Cerebellar nuclear complex (tissue), 1 donor: ENCODE data around the gene ACTMAP.
A peak's percentile ranks its signal among the peaks of the same experiment; 100 is the strongest.
"Not testable (repeated sequence)": the region's sequence is repeated elsewhere in the genome, so short reads cannot be mapped to it uniquely, and the experiment has no call there.

Experiments used
- DNase-seq, 2 experiments: peaks; one replicate each; lab custom pipeline; 2025; lab: John Stamatoyannopoulos, UW

Gene ACTMAP

DNA sequence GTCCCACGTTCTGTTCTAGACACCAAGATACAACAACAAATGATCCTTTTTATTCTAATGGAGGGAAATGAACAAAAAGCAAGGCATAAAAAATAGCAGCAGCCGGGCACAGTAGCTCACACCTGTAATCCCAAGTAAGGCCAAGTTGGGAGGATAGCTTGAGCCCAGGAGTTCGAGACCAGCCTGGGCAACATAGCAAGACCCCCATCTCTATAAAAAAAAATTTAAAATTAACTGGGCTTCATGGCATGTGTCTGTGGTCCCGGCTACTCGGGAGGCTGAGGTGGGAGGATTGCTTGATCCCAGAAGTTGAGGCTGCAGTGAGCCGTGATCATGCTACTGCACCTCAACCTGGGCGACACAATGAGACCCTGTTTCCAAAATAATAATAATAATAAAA, 26.1 kb upstream of the ACTMAP start:
- DNase-seq: no peak

DNA sequence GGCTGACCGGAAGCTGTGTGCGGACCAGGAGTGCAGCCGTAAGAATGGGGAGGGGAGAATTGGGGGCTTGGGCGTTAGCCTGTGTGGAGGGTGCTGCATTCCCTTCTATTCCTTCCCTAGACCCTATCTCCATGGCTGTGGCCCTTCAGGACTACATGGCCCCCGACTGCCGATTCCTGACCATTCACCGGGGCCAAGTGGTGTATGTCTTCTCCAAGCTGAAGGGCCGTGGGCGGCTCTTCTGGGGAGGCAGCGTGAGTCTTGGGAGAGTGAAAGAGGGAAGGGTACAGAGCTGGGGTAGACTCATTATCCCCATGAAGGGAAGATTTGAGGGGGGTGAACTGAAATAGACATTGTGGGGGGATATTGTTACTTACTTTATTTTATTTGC, 25.4 kb upstream of the ACTMAP start:
- no peak for DNase-seq

DNA sequence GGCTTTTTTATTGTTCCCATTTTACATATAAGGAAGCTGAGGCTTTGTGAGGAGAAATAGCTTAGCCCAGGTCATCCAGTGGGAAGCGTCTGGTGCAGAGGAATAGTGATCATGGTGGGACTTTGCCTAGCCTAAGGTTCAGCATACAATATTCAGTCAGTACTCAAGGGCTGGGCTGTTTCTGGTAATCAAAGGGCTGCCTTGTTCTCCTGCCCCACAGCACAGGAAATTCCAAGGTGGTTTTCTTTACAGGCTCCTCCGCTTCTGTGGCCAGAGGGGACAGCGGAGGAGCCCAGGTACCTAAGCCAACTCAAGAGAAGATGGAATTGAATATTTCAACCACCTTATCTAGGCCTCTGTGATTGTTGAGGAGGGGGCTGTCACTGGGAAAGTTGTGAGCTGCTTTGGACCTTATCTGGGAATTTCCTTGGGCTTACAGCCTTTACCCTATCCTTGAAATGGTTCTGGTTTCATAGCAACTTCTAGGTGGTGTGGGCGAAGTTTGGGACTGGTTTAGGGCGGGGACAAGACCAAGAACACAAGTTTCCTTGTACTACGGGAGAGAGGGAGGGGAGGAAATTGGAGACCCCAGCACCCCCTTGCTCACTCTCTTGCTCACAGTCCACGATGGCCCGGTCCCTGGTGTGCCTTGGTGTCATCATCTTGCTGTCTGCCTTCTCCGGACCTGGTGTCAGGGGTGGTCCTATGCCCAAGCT, 24.8 kb upstream of the ACTMAP start, which contains the start of gene MIA:
MIA (plus strand) TSS at position 606 of the 716 bp plus-strand sequence; CDS start at position 628, 22 bp downstream.
- DNase-seq: no peak

DNA sequence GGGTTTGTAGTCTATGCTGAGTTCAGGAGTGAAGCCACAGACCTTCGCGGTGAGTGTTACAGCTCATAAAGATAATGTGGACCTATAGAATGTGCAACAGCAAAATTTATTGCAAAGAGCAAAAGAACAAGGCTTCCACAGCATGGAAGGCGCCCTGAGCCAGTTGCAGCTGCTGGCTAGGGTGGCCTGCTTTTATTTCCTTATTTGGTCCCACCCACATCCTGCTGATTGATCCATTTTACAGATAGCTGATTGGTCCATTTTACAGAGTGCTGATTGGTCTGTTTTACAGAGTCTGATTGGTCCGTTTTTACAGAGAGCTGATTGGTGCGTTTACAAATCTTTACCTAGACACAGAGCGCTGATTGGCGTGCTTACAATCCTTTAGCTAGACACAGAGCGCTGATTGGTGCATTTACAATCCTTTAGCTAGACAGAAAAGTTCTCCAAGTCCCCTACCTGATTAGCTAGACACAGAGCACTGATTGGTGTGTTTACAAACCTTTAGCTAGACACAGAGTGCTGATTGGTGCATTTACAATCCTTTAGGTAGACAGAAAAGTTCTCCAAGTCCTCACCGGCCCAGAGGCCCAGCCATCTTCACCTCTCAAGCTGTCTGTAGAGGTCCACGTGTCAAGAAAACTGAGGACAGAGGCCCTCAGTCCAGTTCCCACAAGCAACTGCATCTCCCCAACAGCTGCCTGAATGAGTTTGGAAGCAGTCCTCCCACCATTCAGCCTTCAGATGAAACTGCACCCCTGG, 21.0 kb upstream of the ACTMAP start:
- DNase-seq: not testable (repeated sequence)

DNA sequence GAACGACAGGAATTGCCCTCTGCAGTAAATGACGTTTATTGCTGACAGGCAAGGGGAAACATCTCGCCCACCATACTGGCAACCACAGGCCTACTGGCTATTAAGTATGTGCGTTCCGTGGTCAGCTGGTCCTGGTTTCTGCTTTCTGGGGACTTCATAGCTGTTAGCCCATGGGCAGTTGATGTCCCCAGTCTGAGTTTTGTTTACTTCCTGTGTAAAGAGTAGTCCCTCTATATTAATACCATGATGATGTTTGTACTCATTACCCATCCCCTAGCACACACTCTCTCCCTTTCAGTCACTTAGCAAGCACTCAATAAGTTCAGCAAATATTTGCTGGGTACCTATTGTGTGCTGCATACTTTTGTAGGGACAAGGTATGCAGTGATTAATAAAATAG, 18.6 kb upstream of the ACTMAP start:
- DNase-seq: no peak

DNA sequence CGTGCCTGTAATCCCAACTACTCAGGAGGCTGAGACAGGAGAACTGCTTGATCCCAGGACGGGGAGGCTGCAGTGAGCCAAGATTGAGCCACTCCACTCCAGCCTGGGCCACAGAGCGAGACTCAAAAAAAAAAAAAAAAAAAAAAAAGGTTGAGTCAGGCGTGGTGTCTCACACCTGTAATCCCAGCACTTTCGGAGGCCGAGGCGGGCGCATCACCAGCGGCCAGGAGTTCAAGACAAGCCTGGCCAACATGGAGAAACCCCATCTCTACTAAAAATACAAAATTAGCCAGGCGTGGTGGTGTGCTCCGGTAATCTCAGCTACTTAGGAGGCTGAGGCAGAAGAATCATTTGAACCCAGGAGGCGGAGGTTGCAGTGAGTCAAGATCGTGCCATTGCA, 16.1 kb upstream of the ACTMAP start:
- not testable (repeated sequence) for DNase-seq

DNA sequence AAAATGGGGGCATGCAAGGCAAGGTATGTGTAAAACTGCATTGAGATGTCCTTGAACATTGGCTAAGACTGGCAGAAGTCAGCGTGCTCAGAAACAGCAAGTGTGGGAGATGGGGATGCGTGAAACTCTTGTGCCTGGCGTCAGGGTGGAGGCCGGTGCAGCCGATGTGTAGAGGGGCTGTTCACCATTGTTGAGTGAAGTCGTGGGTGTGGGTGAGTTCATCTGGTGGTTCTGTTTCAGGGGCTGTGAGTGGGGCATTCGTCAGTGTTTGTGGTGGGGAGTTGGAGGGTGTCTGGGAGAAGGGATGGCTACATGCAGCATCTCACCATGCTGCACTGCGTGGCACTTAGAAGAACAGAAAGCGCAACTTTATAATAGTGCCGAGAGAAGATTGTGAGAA, 13.7 kb upstream of the ACTMAP start:
- no peak for DNase-seq

DNA sequence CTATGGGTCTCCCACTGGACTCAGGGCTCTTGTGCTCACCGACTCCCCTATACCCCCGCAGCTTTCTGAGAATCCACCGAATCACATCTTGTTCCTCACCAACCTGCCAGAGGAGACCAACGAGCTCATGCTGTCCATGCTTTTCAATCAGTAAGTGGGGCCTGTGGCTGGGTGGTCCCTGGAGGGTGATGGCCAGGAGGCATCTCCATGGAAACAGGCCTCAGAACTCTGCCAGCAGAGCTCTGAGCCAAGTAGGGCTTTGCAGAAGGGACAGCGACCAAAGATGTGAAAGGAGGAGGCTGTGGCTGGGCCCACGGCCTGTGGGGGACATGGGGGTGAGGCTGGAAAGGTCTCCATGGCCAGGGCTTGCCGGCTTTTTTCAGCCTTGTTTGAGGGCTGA, 13.2 kb upstream of the ACTMAP start:
- DNase-seq: no peak

DNA sequence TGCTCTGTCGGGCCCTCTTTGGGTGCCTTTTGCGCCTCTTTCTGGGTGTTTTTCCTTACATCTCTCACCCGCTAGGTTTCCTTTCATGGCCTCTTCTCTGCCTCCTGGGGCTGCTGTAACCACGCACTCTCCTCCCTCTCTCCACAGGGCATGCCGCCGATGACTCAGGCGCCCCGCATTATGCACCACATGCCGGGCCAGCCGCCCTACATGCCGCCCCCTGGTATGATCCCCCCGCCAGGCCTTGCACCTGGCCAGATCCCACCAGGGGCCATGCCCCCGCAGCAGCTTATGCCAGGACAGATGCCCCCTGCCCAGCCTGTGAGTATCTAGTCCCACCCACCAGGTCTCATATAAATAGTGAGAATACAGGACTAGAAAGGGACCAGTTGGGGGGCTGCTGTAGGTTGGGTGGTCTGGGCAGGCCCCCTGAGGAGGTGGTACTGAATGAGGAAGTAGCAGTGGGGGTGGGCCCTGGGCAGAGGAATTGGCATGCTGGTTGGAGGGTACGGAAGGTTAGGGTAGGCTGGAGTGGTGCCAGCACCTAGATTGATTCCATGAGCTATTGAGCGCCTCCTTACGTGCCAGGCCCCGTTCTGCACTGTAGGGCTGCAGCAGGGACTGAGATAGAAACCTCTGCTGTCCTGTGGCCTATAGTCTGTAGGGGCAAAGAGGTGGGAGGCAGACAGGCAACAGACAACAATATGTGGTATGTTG, 12.6 kb upstream of the ACTMAP start:
- DNase-seq: no peak

DNA sequence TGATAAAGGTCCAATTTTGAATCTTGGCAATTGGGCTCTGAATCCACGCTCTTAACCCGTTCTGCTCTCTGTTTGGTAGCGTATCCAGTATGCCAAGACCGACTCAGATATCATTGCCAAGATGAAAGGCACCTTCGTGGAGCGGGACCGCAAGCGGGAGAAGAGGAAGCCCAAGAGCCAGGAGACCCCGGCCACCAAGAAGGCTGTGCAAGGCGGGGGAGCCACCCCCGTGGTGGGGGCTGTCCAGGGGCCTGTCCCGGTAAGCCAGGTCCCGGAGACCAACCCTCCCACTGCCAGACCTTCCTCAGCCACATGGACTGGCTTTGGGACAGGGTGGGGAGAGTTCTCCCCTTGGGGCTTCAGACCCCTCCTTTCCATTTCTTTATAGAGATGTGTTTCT, 9.1 kb upstream of the ACTMAP start:
- no peak for DNase-seq

DNA sequence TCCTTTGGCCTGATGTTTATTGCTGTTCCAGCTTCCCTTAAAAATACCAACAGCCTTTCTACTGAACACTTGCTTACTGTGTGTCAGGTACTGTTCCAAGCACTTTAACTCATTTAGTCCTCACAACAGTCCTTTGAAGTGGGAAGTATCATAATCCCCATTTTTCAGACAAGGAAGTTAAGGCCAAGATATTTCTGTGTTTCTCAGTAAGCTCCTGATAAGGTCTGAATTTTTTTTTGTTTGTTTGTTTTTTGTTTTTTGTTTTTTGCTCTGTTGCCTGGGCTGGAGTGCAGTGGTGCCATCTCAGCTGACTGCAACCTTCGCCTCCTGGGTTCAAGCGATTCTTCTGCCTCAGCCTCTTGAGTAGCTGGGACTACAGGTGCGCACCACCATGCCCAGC, 8.2 kb upstream of the ACTMAP start:
- DNase-seq: no peak

DNA sequence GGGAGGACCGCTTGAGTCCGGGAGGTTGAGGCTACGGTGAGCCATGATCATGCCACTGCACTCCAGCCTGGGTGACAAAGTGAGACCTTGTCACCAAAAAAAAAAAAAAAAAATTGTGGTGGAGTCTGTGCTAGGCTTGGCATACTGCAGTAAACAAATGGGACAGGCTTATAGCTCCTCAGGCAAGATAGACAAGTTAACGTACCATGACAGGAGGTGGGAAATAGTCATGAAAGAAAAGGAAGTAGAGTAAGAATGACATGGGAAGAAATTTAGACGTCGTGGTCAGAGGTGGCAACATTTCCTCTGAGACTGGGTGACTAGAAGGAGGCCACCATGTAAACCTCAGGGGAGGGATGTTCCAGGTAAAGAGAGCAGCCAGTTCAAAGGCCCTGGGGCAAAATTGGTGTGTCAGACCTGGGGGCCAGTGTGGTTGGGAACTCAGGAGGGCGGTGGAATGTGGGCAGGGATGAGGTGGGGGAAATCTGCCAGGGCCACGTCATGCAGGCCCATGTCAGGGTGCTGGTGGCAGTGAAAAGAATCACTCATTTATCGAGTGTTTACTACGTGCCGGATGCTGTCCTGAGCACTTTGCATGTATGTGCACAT, 6.3 kb upstream of the ACTMAP start:
- DNase-seq: no peak

DNA sequence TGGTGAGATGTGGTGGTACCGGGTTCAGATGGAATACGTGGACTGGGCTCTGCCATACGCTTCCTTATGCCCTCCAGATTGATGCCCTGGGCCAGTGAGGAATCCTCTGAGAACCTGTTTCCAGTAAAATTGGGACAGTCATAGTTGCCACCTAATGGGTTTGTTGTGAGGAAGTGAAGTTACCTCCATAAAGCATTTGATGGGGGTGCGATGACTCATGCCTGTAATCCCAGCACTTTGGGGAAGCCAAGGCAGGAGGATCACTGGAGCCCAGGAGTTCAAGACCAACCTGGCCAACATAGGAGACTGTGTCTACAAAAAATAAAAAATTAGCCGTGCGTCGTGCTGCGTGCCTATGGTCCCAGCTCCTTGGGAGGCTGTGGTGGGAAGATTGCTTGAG, 5.5 kb upstream of the ACTMAP start:
- no peak for DNase-seq

DNA sequence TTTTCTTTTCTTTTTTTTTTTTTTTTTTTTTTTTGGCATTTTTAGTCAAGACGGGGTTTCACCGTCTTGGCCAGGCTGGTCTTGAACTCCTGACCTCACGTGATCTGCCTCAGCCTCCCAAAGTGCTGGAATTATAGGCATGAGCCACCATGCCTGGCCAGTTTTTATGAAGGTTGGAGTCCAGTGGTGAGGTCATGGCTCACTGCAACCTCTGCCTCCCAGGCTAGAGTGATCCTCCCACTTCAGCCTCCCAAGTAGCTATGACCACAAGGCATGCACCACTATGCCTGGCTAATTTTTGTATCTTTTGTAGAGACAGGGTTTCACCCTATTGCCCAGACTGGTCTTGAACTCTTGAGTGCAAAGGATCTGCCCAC, 5.0 kb upstream of the ACTMAP start:
- no peak for DNase-seq

DNA sequence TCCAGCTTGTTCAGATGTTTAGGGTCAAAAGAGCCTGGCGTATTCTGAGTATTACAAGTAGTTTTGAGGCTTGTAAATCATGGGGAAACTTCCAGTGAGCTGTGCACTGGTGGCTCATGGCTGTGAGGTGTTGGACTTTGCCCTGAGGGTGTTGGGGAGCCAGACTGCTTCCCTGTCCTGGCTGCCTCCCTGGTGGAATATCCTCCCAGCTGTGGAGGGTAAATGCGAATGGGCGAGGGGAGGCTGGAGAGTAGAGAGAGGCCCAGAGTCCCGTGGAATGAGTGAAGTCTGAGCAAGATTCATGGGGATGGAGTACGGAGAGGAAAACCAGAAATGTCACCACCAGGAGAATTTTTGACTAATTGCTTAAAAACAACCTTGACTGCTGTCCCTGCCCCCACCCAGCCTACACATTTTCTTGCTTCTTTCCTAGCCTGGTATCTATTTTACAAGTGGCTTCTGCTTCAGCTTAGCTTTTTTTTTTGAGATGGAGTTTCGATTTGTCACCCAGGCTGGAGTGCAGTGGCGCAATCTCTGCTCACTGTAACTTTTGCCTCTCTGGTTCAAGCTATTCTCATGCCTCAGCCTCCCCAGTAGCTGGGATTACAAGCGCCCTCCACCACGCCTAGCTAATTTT, 4.5 kb upstream of the ACTMAP start:
- DNase-seq: no peak

DNA sequence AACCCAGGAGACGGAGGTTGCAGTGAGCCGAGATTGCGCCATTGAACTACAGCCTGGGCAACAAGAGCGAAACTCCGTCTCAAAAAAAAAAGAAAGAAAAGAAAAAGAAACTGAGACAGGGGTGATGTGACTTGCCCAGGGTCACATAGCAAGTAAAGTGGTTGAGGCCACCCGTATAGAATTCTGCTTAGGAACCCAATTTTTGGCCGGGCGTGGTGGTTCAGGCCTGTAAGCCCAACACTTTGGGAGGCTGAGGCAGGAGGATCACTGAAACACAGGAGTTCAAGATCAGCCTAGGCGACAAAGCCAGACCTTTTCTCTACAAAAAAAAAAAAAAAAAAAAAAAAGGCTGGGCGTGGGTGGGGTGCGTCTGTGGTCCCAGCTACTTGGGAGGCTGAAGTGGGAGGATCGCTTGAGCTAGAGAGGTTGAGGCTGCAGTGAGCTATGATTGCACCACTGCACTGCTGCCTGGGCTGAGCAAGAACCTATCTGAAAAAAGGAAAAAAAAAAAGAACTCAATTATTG, 2.0 kb upstream of the ACTMAP start:
- no peak for DNase-seq

DNA sequence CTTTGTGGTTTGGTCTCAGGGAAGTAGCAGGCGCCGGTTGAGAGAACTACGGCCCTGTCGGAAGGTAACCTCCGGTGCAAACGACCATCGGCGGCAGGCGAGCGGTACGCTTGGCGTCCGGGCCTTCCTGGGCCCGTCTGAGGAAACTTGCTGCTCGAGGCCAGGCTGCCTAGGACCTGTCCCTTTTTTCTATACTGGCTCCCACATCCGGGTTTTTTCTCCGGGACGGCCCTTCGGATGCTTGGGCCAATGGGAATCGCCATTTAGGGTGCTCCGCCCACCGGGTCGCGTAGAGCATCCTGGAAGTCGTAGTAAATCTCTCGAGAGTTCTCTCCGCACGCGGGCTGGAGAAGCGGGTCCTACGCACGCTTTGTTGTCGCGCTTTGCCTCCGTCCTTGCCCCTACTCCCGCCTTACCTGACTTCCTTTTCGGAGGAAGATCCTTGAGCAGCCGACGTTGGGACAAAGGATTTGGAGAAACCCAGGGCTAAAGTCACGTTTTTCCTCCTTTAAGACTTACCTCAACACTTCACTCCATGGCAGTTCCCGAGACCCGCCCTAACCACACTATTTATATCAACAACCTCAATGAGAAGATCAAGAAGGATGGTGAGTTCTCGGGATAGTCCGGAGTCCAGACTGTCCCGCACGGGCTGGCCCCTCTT, 729 bp upstream of the ACTMAP start, which contains the start of gene SNRPA:
SNRPA (plus strand) TSS at position 330 of the 664 bp plus-strand sequence; CDS start at position 536, 206 bp downstream.
- peak; percentile 74 to 96 for DNase-seq

DNA sequence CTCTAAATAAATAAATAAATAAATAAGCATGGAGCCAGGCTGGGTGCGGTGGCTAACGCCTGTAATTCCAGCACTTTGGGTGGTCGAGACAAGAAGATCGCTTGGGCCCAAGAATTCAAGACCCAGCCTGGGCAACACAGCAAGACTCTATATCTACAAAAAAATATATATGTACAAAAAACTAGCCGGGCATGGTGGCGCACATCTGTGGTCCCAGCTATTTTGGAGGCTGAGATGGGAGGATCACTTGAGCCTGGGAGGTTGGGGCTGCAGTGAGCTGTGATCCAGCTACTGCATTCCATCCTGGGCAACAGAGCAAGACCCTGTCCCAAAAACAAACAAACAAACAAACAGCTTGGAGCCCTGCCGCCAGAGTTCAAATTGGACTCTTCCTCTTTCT, 2.7 kb downstream of the ACTMAP start:
- no peak for DNase-seq

DNA sequence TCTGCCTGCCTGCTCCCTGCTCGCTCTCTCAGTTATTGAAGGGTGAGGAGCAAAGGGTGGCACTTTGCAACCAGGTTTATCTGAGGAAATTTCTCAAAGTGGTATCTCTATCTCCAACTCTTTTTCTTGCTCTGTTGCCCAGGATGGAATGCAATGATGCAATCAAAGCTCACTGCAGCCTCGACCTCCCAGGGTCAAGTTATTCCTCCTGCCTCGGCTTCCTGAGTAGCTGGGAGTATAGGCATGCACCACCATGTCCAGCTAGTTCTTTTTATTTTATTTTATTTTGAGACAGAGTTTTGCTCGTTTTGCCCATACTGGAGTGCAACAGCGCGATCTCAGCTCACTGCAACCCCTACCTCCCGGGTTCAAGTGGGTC, 4.9 kb downstream of the ACTMAP start:
- DNase-seq: no peak

DNA sequence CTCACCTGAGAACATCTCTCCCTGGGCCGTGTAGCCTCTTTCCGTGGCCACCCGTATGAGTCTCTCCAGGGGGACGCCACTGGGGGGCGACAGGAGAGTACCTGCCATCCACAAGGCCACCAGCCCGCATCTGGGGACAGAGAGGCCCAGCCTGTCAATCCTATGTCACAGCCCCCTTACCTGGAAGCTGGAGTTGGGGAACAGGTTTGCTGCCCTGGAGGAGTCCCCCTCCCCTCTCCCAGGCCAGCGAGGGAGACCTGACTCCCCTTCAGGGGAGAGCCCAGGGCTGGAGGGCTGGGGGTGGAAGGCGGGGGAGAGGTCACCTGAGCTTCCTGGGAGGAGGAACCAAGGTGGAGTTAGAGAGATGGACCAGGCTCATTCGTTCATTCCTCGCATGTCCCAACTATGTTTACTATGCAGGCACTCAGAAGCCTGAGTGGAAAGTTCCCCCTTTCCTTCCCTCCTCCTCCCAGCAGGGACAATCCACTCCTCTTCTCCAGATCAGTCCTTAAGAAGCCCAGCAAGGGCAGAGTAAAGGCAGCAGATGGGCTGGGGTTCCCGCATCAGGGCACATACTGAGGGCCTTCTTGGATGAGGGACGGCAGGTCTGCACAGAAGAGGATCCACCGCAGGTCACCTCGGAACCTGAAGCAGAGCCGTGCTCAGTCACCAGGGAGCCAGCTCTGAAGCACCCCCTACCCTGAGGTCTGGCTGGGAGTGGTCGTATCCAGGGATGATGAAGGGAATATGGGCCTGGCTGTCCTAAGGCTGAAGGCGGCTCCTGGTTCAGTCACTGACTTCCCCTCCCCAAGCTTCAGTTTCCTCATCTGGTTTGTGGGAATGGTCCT, 5.5 kb downstream of the ACTMAP start:
- DNase-seq: no peak
